CD4-positive, CD25-positive, alpha-beta regulatory T cell (primary cell): ENCODE measurements around the gene MS4A6E. TPM values are rescaled to one million over a fixed set of nuclear protein-coding genes. Genes with fewer than 3 reads are reported as not detected.
A peak's percentile ranks its signal among the peaks of the same experiment; 100 is the strongest.

Source experiments
- ATAC-seq, 2 donors: fragments of 150-1000 bp; cut with Tn5 transposase; one replicate each; pipeline ENCODE4 v1.10.0; 2021; ENCODE audit warnings: low read depth in 2 of 2, moderate number of reproducible peaks in 2 of 2, moderate library complexity in 1 of 2
- DNase-seq, 3 donors: peaks; one replicate each; pipeline versions ENCODE4 v3.0.0 to v3.0.0-alpha.2; 2012 to 2022; ENCODE audit warnings: mixed read lengths in 1 of 3
- H3K27ac ChIP-seq: one replicate; pipeline ENCODE4 v1.7.0; 2013; ENCODE audit warnings: mild to moderate bottlenecking, low read length; ENCODE audit not compliant: insufficient read depth, poor library complexity, severe bottlenecking
- H3K27me3 ChIP-seq: one replicate; pipeline ENCODE4 v1.7.0; 2013; ENCODE audit warnings: low read length; ENCODE audit not compliant: control insufficient read depth, insufficient read depth
- H3K36me3 ChIP-seq: one replicate; pipeline ENCODE4 v1.7.0; 2013; ENCODE audit warnings: mild to moderate bottlenecking, low read length, moderate library complexity; ENCODE audit not compliant: control insufficient read depth, insufficient read depth
- H3K4me1 ChIP-seq: 2 replicates; pipeline ENCODE4 v1.7.0; 2013; ENCODE audit warnings: mild to moderate bottlenecking, low read length; ENCODE audit not compliant: insufficient read depth, control insufficient read depth, poor library complexity, severe bottlenecking
- H3K4me3 ChIP-seq: one replicate; pipeline ENCODE4 v1.7.0; 2013; ENCODE audit warnings: low read depth, mild to moderate bottlenecking, low read length, moderate library complexity
- H3K9me3 ChIP-seq, 2 experiments: 1 replicate in 1 of 2; 2 replicates in 1 of 2; pipeline ENCODE4 v1.7.0; 2013; ENCODE audit warnings: low read length in 2 of 2, mild to moderate bottlenecking in 1 of 2, moderate library complexity in 1 of 2; ENCODE audit not compliant: control insufficient read depth in 2 of 2
- H3K27ac Mint-ChIP-seq, 3 donors: one replicate each; pipeline ENCODE4 v1.8.0; 2020 to 2022; ENCODE audit warnings: mild to moderate bottlenecking in 3 of 3, mixed read lengths in 3 of 3, moderate library complexity in 2 of 3
- H3K27me3 Mint-ChIP-seq: one replicate; pipeline ENCODE4 v1.8.0; 2022; ENCODE audit warnings: mild to moderate bottlenecking, mixed read lengths
- H3K36me3 Mint-ChIP-seq: one replicate; pipeline ENCODE4 v1.8.0; 2020; ENCODE audit warnings: mixed read lengths
- H3K4me1 Mint-ChIP-seq, 4 donors: one replicate each; pipeline ENCODE4 v1.8.0; 2020 to 2022; ENCODE audit warnings: mixed read lengths in 4 of 4, mild to moderate bottlenecking in 1 of 4
- H3K4me3 Mint-ChIP-seq, 4 donors: one replicate each; pipeline ENCODE4 v1.8.0; 2020 to 2022; ENCODE audit warnings: mild to moderate bottlenecking in 4 of 4, mixed read lengths in 4 of 4, moderate library complexity in 3 of 4
- H3K9me3 Mint-ChIP-seq, 7 donors: one replicate each; pipeline ENCODE4 v1.8.0; 2020 to 2022; ENCODE audit warnings: mixed read lengths in 7 of 7, mild to moderate bottlenecking in 3 of 7, moderate library complexity in 2 of 7
- polyA plus RNA-seq, 4 donors: library from polyadenylated mRNA; unstranded; fragments of 300-500 nt; fragmentation: Illumina TruSeq; gene quantifications; one replicate each; pipeline ENCODE4 v1.2.3, GENCODE V29; 2021
- total RNA-seq: library from RNA; stranded (reverse); gene quantifications from one replicate; pipeline ENCODE4 v1.2.3, GENCODE V29; 2022

The MS4A6E gene
- total and polyA plus RNA-seq, 5 donors from 2014 or later, result not detected

DNA sequence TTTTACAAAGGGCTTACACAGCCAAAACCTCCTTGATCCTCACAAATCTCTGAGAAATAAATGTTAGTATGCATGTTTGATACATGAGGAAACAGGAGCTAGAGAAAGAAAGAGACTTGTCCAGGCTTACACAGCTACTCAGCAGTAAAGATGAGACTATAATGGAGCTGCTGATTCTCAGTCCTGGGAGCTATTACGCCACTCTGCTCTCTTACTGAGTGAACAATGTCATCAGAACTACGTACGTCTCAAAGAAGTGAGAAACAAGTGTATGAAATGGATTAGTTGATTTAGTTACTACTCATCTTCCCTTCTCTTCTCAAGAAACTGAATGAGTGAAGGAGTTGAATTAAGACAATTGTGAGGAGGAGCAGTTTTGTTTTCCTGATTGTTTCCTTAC, 12.3 kb downstream of the MS4A6E start:
- no peak overlapping the region for H3K27ac ChIP-seq
- Mint-ChIP-seq H3K4me1 (peaks cover 0 to 8% (median 0%) of the 10 kb centered on the region in 4 donors), H3K9me3 (peaks cover 0 to 2% (median 0%) of the 10 kb centered on the region in 7 donors), H3K4me3 (no peak overlapping the region), H3K36me3 (no peaks in the 10 kb centered on the region), H3K27me3 (peaks cover 5% of the 10 kb centered on the region), H3K27ac (no peak overlapping the region)
- DNase-seq (no peak), ATAC-seq (no peak)
- no peaks in the 10 kb centered on the region for H3K27me3 ChIP-seq
- no peaks in the 10 kb centered on the region for H3K4me1 ChIP-seq
- no peaks in the 10 kb centered on the region for H3K36me3 ChIP-seq
- no peaks in the 10 kb centered on the region for H3K9me3 ChIP-seq
- H3K4me3 ChIP-seq, result no peak overlapping the region

DNA sequence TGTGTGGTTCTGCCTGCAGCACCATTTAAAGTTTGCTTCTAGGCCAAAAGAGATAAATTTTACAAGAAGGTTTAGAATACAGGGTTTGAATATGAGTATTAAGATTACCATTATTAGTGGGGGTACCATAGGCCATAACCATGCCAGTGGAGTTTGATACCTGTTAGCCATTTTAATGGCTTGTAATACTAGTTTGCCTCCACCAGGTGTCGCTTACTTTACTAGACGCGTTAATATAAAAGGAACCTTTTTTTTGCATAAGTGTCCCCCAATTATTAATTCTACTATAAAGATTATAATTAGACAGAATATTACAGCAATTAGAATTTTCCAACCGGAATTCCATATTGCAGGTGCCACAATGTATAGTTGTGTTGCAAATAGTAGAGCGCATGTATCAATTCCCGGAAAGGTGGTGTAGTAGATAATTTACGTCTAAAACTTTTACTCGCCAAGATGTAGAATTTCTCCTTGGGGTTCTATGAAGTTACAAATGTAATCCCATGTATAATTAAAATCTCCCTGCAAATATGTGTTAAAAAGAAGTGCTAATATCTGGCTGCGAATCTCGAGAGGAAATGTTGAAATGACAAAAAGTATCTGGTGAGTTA, 16.1 kb downstream of the MS4A6E start:
- Histone ChIP-seq H3K36me3 (no peaks in the 10 kb centered on the region), H3K27ac (no peak overlapping the region), H3K4me1 (no peaks in the 10 kb centered on the region), H3K4me3 (no peak overlapping the region), H3K27me3 (no peaks in the 10 kb centered on the region), H3K9me3 (no peaks in the 10 kb centered on the region)
- H3K4me3 Mint-ChIP-seq, result no peak overlapping the region
- DNase-seq, result peak in 1 of 3 donors; percentile 27
- peaks cover 0 to 2% (median 0%) of the 10 kb centered on the region in 7 donors for H3K9me3 Mint-ChIP-seq
- no peak for ATAC-seq
- H3K27ac Mint-ChIP-seq, result no peak overlapping the region
- no peaks in the 10 kb centered on the region for H3K36me3 Mint-ChIP-seq
- peaks cover 11% of the 10 kb centered on the region for H3K27me3 Mint-ChIP-seq
- peaks cover 0 to 2% (median 0%) of the 10 kb centered on the region in 4 donors for H3K4me1 Mint-ChIP-seq

DNA sequence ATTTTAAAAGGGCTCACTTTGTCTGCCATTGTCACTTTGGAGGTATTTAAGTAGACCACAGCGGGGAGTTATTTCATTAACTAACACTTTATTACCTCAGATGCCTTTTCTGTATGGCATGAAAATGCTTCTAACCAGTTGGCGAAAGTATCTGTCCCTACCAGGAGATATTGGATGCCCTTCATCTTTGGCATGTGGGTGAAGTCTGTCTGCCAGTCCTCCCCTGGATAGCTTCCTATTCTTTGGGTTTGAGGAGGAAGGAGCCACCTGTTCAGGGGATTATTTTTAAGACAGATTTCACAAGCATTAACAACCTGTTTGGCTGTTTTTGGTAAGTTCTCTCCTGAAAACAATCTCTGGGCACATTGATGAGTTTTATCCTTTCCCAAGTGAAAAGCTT, 17.1 kb downstream of the MS4A6E start:
- no peak overlapping the region for H3K27ac Mint-ChIP-seq
- no peaks in the 10 kb centered on the region for H3K4me1 Mint-ChIP-seq
- Histone ChIP-seq H3K4me1 (no peaks in the 10 kb centered on the region), H3K27me3 (peaks cover 2% of the 10 kb centered on the region), H3K4me3 (no peak overlapping the region), H3K27ac (no peak overlapping the region), H3K36me3 (no peaks in the 10 kb centered on the region), H3K9me3 (no peaks in the 10 kb centered on the region)
- H3K4me3 Mint-ChIP-seq, result no peak overlapping the region
- peaks cover 11% of the 10 kb centered on the region for H3K27me3 Mint-ChIP-seq
- no peak for ATAC-seq
- H3K9me3 Mint-ChIP-seq, result peaks cover 0 to 2% (median 0%) of the 10 kb centered on the region in 7 donors
- DNase-seq, result no peak
- H3K36me3 Mint-ChIP-seq, result no peaks in the 10 kb centered on the region

DNA sequence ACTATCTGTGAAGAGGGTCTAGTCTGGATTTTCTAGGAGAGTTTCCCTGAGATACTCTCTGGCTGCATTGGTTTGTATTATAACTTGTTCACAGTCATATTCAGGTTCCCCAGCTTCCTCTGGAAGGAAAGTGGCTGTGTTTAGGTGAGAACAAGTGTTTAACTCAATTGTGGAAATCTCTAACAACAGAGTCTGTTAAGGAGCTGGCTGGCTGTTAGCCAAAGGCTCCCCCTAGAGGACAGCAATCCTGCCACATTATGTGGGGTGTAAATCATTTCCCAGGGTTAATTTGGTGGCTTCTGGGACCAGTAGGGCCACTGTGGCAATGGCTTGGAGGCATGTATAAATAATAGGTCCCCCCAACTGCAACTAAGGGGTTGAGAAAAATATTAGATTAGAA, 18.4 kb downstream of the MS4A6E start:
- Mint-ChIP-seq H3K27me3 (peaks cover 21% of the 10 kb centered on the region), H3K36me3 (no peaks in the 10 kb centered on the region), H3K9me3 (peaks cover 0 to 2% (median 0%) of the 10 kb centered on the region in 7 donors), H3K4me3 (no peak overlapping the region), H3K27ac (no peak overlapping the region), H3K4me1 (no peaks in the 10 kb centered on the region)
- H3K36me3 ChIP-seq, result no peaks in the 10 kb centered on the region
- H3K27ac ChIP-seq, result no peak overlapping the region
- no peaks in the 10 kb centered on the region for H3K4me1 ChIP-seq
- H3K9me3 ChIP-seq, result no peaks in the 10 kb centered on the region
- no peak overlapping the region for H3K4me3 ChIP-seq
- DNase-seq (peak in 1 of 3 donors; percentile 16), ATAC-seq (no peak)
- peaks cover 8% of the 10 kb centered on the region for H3K27me3 ChIP-seq

DNA sequence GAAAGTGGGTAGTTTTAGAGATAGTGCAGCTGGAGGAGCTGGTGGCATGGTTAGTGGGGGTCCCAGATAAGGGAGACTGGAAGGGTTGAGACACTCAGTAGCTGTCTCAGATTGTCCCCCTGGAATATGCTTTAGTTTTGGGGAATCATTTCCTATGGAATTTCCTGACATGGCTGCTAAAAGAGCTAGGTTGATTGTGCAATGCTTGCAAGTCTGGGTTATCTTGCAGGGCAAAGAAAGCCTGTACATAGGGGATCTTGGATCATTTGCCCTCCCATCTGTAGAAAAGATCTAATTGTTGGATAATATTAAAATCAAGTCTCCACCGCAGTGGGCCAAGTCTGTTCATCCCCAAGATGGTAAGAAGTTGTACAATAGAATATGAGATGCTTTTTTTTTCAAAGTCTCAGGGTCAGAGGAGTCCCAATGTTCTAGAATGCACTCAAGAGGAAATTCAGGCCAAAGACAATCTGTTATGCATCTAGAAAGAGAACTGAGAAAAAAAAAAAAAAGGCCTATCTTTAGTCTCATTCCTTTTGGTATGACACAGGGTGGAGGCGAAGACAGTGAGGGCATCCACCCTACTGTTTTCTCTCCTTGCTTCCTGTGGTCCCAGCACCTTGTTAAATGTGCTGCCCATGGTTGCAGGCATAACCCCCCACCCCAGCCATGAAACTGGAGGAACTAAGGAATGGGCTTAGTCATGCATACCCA, 20.2 kb downstream of the MS4A6E start:
- Mint-ChIP-seq H3K27ac (no peak overlapping the region), H3K4me1 (no peaks in the 10 kb centered on the region), H3K27me3 (peaks cover 27% of the 10 kb centered on the region), H3K9me3 (peaks cover 0 to 2% (median 0%) of the 10 kb centered on the region in 7 donors), H3K4me3 (no peak overlapping the region), H3K36me3 (no peaks in the 10 kb centered on the region)
- Histone ChIP-seq H3K4me1 (no peaks in the 10 kb centered on the region), H3K9me3 (no peaks in the 10 kb centered on the region), H3K27me3 (peaks cover 8% of the 10 kb centered on the region), H3K4me3 (no peak overlapping the region), H3K36me3 (no peaks in the 10 kb centered on the region), H3K27ac (no peak overlapping the region)
- ATAC-seq (no peak), DNase-seq (no peak)

DNA sequence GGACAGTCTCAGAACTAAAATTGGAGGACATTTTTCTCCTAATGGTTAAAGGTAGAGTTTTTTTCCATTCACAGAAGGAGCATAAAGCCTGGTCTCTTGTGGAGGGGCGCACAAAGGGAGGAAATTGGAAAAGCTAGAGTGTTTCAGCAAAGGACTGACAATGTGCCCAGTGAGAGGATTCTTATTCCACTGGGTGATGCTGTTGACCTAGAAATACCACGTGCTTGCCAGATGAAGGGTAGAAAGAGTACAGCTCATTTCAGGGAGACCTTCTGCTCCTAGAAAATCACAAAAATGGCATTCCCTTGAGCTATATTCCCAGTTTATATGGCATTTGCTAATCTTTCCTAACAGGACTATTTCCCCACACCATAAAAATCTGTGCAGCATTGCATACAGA, 21.1 kb downstream of the MS4A6E start:
- no peak for ATAC-seq
- DNase-seq, result no peak
- H3K36me3 ChIP-seq, result no peaks in the 10 kb centered on the region
- H3K4me3 ChIP-seq, result no peak overlapping the region
- Mint-ChIP-seq H3K27me3 (peaks cover 27% of the 10 kb centered on the region), H3K4me1 (no peaks in the 10 kb centered on the region), H3K36me3 (no peaks in the 10 kb centered on the region), H3K4me3 (no peak overlapping the region), H3K27ac (no peak overlapping the region), H3K9me3 (no peaks in the 10 kb centered on the region)
- no peaks in the 10 kb centered on the region for H3K9me3 ChIP-seq
- peaks cover 8% of the 10 kb centered on the region for H3K27me3 ChIP-seq
- no peak overlapping the region for H3K27ac ChIP-seq
- H3K4me1 ChIP-seq, result no peaks in the 10 kb centered on the region

DNA sequence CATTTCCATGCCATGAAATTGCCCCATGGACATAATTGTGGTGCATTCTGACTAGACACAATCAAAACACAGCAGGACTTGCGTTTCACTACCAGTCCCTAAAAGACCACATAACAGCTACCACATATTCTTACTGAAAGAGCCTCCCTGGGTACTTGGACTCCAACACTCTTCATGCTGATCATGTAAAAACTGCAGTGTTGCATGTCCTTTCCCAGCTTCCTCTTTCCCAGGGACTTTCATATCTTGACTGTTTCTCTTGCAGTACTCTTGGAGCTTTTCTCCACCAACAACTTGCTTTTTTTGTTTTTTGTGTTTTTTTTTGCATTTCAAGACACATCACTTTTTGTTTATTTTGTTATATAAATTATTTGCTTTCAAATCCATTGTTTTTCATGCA, 22.9 kb downstream of the MS4A6E start:
- H3K4me3 Mint-ChIP-seq, result no peak overlapping the region
- H3K4me1 ChIP-seq, result no peaks in the 10 kb centered on the region
- H3K9me3 Mint-ChIP-seq, result no peaks in the 10 kb centered on the region
- H3K27ac Mint-ChIP-seq, result no peak overlapping the region
- ATAC-seq (no peak), DNase-seq (no peak)
- H3K36me3 Mint-ChIP-seq, result no peaks in the 10 kb centered on the region
- H3K36me3 ChIP-seq, result no peaks in the 10 kb centered on the region
- H3K9me3 ChIP-seq, result no peaks in the 10 kb centered on the region
- no peak overlapping the region for H3K27ac ChIP-seq
- no peaks in the 10 kb centered on the region for H3K4me1 Mint-ChIP-seq
- peaks cover 8% of the 10 kb centered on the region for H3K27me3 ChIP-seq
- H3K27me3 Mint-ChIP-seq, result peaks cover 32% of the 10 kb centered on the region
- no peak overlapping the region for H3K4me3 ChIP-seq

DNA sequence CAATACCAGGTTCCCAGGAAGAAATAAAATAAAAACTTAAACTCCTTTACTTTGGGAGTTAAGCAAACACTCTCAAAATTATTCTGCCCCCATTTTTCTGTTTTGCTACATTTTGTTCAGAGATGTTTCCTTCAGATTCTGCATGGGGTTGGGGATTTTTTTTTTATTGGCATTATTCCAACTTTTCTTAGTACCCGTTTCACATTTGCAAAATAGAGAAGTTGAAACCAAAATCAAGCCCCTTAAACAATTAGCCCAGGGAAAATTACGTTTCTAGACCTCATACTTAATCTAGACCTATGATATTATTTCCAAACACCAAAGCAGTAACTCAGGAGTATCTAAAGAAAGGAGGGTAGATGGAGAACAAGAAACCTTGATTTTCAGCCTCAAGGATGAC, 30.7 kb downstream of the MS4A6E start:
- H3K4me1 Mint-ChIP-seq, result no peaks in the 10 kb centered on the region
- Histone ChIP-seq H3K27ac (no peak overlapping the region), H3K9me3 (no peaks in the 10 kb centered on the region), H3K4me1 (no peaks in the 10 kb centered on the region), H3K4me3 (no peak overlapping the region), H3K36me3 (no peaks in the 10 kb centered on the region), H3K27me3 (peaks cover 2% of the 10 kb centered on the region)
- H3K36me3 Mint-ChIP-seq, result no peaks in the 10 kb centered on the region
- H3K27me3 Mint-ChIP-seq, result peaks cover 10% of the 10 kb centered on the region
- peaks cover 0 to 1% (median 0%) of the 10 kb centered on the region in 7 donors for H3K9me3 Mint-ChIP-seq
- no peak overlapping the region for H3K27ac Mint-ChIP-seq
- H3K4me3 Mint-ChIP-seq, result no peak overlapping the region
- ATAC-seq (no peak), DNase-seq (no peak)
